EH (cell line): ENCODE measurements around the gene DNASE1.
"Not testable (repeated sequence)": the region's sequence is repeated elsewhere in the genome, so short reads cannot be mapped to it uniquely, and the experiment has no call there.

ENCODE experiments used
- DNase-seq: peaks from one replicate; pipeline ENCODE4 v3.0.0-alpha.2; 2015; ENCODE audit warnings: low read depth

Gene DNASE1, protein sequence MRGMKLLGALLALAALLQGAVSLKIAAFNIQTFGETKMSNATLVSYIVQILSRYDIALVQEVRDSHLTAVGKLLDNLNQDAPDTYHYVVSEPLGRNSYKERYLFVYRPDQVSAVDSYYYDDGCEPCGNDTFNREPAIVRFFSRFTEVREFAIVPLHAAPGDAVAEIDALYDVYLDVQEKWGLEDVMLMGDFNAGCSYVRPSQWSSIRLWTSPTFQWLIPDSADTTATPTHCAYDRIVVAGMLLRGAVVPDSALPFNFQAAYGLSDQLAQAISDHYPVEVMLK

GRCh38 chr16:3654249-3654991 is at the start of gene DNASE1:
TSS of gene DNASE1 (plus strand) at chr16:3654691. CDS start at chr16:3655374, 683 bp downstream.
- DNase-seq = peak; percentile 65

DNA sequence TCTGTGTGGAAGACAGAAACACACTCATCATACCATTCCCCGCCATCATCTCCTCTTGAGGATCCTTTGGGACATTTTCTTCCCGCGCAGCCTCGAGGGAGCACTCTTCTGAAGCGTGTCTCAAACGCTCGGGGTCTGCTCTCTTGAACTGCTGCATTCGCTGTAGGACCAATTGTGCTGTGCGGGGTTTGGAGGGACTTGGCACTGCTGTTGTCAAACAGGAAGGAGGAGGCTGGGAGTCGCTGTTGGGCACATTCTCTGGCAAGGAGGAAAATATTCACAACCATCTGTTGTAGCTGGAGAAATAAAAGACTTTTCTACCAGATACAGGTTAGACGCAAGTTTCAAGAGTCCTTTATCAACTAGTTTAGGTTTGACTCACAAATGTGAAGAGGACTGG is 48.0 kb upstream of the DNASE1 start:
- no peak for DNase-seq

DNA sequence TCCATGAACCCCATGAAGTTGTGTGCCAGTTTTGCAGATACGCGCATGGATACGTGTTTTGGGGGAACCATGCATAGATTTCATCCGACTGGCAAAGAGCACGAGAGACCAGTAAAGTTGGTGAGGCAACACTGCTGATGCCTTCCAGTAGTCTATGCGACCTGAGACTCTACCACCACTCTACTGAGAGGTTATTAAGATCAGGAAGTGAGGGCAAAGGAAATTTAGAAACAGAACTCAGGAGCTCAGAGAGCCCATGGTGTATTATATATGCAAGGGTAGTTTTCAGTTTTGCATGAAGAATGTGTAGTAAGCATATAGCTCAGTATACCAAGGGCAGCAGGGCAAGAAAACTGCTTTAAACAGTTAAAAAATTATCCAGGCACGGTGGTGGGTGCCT is 47.3 kb upstream of the DNASE1 start:
- no peak for DNase-seq

DNA sequence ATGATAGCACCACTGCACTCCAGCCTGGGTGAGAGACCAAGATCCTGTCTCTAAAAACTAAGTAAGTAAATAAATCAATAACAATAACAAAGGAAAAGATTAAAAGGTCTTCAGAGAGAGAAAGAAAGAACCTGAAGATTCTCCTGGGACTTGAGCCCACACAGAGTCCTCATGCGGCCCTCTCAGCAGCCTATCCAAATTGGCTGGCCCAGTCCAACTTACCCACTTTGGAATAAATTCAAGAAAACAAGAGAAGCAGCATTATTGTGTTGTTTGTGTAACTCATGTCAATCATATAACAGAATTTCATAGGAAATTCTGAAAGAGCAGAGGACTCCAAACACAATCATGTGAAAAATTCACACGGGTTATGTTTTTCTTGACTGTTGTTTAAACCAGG is 46.9 kb upstream of the DNASE1 start:
- no peak for DNase-seq

GRCh38 chr16:3608069-3608468 is 46.4 kb upstream of the DNASE1 start:
- DNase-seq = no peak

DNA sequence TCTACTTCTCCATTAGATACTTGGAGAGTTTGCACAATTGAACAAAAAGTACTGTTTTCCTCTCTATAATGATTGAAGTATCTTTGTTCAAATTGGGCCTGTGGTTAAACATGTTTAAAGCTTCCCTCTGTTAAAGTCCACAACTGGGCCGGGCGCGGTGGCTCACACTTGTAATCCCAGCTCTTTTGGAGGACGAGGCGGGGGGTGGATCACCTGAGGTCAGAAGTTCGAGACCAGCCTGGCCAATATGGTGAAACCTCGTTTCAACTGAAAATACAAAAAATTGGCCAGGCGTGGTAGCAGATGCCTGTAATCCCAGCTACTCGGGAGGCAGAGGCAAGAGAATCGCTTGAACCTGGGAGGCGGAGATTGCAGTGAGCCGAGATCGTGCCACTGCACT is 45.5 kb upstream of the DNASE1 start:
- not testable (repeated sequence) for DNase-seq

DNA sequence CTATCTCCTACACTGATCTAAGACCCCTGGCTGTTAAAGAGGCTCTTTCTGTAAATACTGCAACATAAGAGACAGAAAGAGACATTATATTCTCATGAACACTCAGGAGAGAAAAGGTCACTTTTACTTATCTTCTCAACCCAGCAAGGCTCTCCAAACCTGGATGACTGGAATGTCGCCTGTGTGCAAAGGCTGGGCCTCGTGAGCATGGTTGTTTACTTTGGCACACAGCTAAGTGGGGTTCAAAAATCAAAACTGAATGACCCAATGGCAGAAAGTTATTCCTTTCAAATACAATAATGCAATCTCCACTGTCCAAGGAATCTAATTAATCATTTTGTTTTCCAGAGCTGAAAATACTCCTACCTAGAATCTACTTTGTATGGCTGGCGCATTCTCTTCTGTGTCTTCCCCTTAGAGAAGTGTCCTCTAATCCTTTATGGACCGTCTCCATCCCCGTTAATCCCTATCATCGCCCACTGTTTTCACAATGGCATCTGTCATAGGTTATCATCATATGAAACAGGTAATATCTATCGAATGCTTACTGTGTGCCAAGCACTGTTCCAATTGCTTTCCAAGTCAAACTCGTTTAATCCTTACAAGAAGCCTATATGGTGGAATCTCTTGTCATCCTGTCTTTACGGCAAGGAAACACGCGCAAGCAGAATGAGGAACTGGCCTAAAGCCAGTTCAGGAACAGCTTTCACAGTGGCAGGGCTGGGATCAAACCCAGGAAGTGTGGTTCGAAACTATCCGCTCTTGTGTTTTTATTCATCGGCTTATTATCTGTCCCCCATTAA is 44.4 kb upstream of the DNASE1 start:
- peak; percentile 25 for DNase-seq

DNA sequence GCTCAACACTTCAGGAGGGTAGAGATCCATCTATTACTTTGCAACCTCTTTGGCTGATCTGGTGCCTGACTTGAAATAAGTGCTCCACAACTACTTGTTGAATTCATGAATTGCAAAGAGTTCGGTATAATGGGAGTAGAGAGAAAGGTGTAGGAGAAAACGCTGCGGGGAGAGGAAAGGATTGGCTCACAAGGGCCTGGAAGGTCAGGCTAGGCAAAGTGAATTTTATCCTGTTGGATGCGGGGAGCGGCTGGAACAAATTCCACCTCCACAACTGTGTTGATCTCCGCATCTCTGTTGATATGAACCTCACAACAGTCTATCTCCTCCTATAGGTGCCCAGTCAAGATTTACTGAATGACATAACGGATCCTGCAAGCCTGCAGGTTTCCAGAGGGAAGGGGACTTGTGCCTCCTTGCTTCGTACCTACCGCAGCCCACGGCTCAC is 43.8 kb upstream of the DNASE1 start:
- peak; percentile 11 for DNase-seq

GRCh38 chr16:3611146-3611975 is 43.1 kb upstream of the DNASE1 start, which contains the start of gene SLX4:
TSS of gene SLX4 (minus strand) at chr16:3611606. CDS start at chr16:3608964, 2,642 bp downstream.
- DNase-seq = peak; percentile 91

DNA sequence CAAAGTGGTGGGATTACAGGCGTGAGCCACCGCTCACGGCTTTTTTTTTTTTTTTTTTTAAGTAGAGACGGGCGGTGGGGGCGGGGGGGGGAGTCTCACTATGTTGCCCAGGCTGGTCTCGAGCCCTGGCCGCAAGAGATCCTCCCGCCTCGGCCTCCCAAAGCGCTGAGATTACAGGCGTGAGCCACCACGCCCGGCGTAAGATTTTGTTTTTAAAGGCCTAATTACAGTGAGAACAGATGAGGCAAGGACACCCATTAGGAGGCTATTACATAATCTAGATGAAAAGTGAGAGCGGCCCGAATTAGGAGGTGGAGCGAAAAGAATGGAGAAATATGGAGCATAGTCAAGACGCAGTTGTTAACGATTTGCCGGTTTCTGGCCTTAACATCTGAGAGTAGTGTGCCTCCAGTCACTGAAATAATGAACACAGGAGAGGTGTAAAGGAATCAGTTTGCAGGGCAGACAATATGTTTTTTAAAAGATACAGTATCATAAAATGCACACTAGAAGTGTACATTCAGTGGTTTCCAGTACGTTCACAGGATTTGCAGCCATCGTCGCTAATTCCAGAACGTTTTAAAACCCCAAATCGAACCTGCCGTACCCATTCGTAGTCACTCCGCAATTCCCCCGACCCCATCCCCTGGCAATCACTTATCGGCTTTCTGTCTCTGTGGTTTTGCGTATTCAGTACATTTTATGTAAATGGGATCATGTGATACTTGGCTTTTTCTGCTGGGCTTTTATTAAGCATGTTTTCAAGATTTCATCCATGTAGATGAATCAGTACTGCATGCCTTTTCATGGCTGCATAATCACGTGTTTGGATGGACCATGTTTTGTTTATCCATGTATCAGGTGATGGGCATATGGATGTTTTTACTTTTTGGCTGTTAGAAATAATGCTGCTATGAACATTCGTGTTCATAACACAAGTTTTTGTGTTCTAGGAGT is 41.7 kb upstream of the DNASE1 start:
- no peak for DNase-seq

- DNase-seq = peak; percentile 26
These were observed 35.7 kb upstream of the DNASE1 start for GRCh38 chr16:3618769-3619141.

GRCh38 chr16:3623642-3624041 is 30.8 kb upstream of the DNASE1 start:
- peak; percentile 16 for DNase-seq

GRCh38 chr16:3625331-3625730 is 29.2 kb upstream of the DNASE1 start:
- DNase-seq = no peak

- DNase-seq = peak; percentile 6
These were observed 28.4 kb upstream of the DNASE1 start for GRCh38 chr16:3625911-3626732.

GRCh38 chr16:3637371-3637923 is 17.0 kb upstream of the DNASE1 start:
- DNase-seq = peak; percentile 72

DNA sequence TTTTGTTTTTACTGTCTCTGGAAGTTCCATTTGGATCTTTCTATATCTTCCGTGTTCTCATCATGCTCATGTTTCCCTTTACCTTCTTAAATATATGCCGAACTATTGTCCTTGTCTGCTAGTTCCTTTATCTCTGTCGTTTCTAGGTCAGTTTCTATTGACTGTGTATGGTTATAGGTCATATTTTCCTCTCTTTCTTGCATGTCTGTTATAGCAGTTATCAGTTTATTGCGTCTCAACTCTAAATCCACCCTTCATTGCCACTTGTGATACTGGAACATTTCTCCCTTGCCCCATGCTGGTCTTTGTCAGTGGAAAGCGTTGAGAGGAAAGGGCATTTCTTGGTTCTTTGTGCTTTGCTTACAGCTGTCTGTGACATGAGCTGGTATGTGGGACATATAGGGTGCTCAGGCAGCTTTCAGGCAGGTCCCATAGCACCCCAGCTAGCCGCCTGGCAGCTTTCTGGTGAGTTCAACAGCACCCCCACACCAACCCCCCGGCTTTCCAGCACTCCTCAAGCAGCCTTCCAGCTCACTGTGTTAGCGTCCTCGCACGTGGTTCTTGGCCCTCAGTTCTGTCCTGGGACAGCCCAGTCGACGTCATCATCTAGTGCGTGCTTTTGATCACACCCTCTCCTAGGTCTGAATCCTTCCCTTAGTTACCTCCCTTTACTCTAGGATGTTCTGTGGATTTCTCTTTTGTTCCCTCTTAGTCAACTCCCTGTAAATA is 15.4 kb upstream of the DNASE1 start:
- DNase-seq = no peak

GRCh38 chr16:3640207-3640606 is 14.3 kb upstream of the DNASE1 start:
- no peak for DNase-seq

GRCh38 chr16:3640632-3641501 is 13.6 kb upstream of the DNASE1 start:
- DNase-seq = no peak
